Progenitor cell of endocrine pancreas (in vitro differentiated cells): ENCODE data around the gene PPHLN1. TPM values are rescaled to one million over a fixed set of nuclear protein-coding genes. Genes with fewer than 3 reads are reported as not detected.

Experiments
- DNase-seq: peaks from one replicate; pipeline ENCODE4 v3.0.0; 2021; ENCODE audit warnings: low spot score; ENCODE audit not compliant: unreplicated experiment
- H3K27ac Mint-ChIP-seq: 2 replicates; pipeline ENCODE4 v1.8.0; 2021; ENCODE audit warnings: mild to moderate bottlenecking, moderate library complexity, mixed read lengths
- H3K27me3 Mint-ChIP-seq: 2 replicates; pipeline ENCODE4 v1.8.0; 2021; ENCODE audit warnings: mixed read lengths
- H3K36me3 Mint-ChIP-seq: 2 replicates; pipeline ENCODE4 v1.8.0; 2022; ENCODE audit warnings: mixed read lengths; ENCODE audit not compliant: insufficient read depth
- H3K4me1 Mint-ChIP-seq: 2 replicates; pipeline ENCODE4 v1.8.0; 2021; ENCODE audit warnings: low read depth, mixed read lengths
- H3K4me3 Mint-ChIP-seq: 2 replicates; pipeline ENCODE4 v1.8.0; 2021; ENCODE audit warnings: low read depth, mild to moderate bottlenecking, moderate library complexity, mixed read lengths
- H3K9me3 Mint-ChIP-seq: 2 replicates; pipeline ENCODE4 v1.8.0; 2021; ENCODE audit warnings: low read depth, mixed read lengths
- total RNA-seq: library from RNA; stranded (reverse); gene quantifications from 2 replicates; pipeline ENCODE4 v1.2.1, GENCODE V29; 2021
- TF ChIP-seq, protein P1 (sequence below): fragments of 200-600 bp; sonication (generic); IDR thresholded peaks from one replicate; pipeline ENCODE4 v1.5.0; 2021; ENCODE audit warnings: antibody characterized with exemption, mild to moderate bottlenecking; ENCODE audit not compliant: unreplicated experiment

Gene PPHLN1
- total RNA-seq, 1 donor from 2014 or later, result 62.2 TPM

GRCh38 chr12:42468921-42469320, 143.0 kb downstream of the PPHLN1 start:
- no peak overlapping the region for H3K27ac Mint-ChIP-seq
- peaks cover 50% of the 10 kb centered on the region for H3K36me3 Mint-ChIP-seq
- peaks cover 24% of the 10 kb centered on the region for H3K4me1 Mint-ChIP-seq

DNA sequence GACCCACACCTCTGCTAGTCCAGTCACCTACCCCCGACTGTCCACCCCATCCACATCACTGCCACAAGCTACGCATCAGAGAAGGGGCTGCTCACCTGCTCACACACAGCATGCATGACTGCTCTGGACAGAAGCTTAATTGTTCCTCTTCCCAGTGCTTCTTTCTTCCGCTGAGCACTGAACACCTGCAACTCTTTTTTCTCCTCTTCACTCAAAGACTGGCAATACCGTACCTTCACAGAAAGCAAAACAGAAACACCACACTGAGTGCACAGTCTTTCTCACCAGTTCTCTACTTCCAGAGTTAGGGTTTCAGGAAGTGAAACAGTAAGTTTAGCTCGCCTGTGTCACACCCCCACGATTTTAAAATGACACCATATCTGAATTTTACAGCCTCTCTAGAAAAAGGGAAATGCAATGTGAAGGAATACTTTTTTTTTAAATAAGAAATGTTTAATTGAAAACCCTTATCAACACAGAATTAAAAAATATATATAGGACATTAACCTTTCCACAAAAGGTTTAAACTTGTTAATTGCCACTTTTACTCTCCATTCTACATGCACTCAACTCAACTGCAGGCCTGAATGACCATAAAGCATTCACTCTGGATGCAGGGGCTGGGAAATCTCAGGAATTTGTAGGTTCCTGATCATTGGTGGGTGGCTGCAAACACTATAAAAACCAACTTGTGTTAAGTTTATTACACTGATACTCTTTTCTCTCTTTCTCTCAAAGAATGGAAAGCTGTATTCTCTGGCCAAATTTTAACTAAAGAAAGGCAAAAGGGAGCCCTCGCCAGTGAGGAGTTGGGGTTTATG, 143.6 kb downstream of the PPHLN1 start:
- Mint-ChIP-seq H3K4me3 (no peak overlapping the region), H3K36me3 (peaks cover 45% of the 10 kb centered on the region), H3K9me3 (no peaks in the 10 kb centered on the region), H3K4me1 (peaks cover 26% of the 10 kb centered on the region), H3K27me3 (no peaks in the 10 kb centered on the region), H3K27ac (no peak overlapping the region)
- DNase-seq, result no peak
- TF ChIP-seq, protein P1, sequence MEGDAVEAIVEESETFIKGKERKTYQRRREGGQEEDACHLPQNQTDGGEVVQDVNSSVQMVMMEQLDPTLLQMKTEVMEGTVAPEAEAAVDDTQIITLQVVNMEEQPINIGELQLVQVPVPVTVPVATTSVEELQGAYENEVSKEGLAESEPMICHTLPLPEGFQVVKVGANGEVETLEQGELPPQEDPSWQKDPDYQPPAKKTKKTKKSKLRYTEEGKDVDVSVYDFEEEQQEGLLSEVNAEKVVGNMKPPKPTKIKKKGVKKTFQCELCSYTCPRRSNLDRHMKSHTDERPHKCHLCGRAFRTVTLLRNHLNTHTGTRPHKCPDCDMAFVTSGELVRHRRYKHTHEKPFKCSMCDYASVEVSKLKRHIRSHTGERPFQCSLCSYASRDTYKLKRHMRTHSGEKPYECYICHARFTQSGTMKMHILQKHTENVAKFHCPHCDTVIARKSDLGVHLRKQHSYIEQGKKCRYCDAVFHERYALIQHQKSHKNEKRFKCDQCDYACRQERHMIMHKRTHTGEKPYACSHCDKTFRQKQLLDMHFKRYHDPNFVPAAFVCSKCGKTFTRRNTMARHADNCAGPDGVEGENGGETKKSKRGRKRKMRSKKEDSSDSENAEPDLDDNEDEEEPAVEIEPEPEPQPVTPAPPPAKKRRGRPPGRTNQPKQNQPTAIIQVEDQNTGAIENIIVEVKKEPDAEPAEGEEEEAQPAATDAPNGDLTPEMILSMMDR, result no peak

More at GRCh38 chr12:42468921-42469320, 143.0 kb downstream of the PPHLN1 start:
- no peak for DNase-seq
- Mint-ChIP-seq H3K4me3 (no peak overlapping the region), H3K27me3 (no peaks in the 10 kb centered on the region), H3K9me3 (no peaks in the 10 kb centered on the region)
- TF ChIP-seq, protein P1, result no peak

GRCh38 chr12:42472376-42472775, 146.4 kb downstream of the PPHLN1 start:
- Mint-ChIP-seq H3K9me3 (no peaks in the 10 kb centered on the region), H3K4me1 (peaks cover 34% of the 10 kb centered on the region)

DNA sequence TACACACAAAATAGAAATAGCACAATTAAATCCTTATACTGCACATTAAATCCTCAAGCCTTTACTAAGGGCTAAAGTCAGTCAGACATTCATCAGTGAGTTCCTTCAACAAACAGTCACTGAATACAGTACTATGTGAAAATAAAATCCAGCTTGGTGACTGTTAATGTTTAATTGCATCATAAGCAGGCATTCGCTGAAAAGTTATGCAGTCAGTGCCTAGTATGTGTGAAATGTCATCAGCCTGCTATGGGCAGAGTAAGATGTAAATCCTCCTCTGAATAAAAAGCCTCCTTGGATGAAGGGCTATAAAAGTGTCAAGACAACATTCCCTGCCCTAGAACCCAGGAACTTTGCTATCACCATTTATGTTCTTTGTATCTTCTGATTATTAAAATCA, 147.2 kb downstream of the PPHLN1 start:
- TF ChIP-seq, protein P1, result no peak
- H3K4me3 Mint-ChIP-seq, result no peak overlapping the region
- H3K4me1 Mint-ChIP-seq, result peaks cover 34% of the 10 kb centered on the region
- H3K9me3 Mint-ChIP-seq, result no peaks in the 10 kb centered on the region
- peaks cover 29% of the 10 kb centered on the region for H3K36me3 Mint-ChIP-seq
- H3K27me3 Mint-ChIP-seq, result no peaks in the 10 kb centered on the region
- no peak for DNase-seq
- peak overlapping the region; percentile 76 for H3K27ac Mint-ChIP-seq

More at GRCh38 chr12:42472376-42472775, 146.4 kb downstream of the PPHLN1 start:
- Mint-ChIP-seq H3K4me3 (no peak overlapping the region), H3K36me3 (peaks cover 28% of the 10 kb centered on the region), H3K27me3 (no peaks in the 10 kb centered on the region), H3K27ac (peak overlapping the region; percentile 76)
- no peak for DNase-seq
- TF ChIP-seq, protein P1, result no peak

- no peak overlapping the region for H3K4me3 Mint-ChIP-seq
- no peak for DNase-seq
- no peaks in the 10 kb centered on the region for H3K27me3 Mint-ChIP-seq
- H3K9me3 Mint-ChIP-seq, result no peaks in the 10 kb centered on the region
- TF ChIP-seq, protein P1, result no peak
- peaks cover 38% of the 10 kb centered on the region for H3K4me1 Mint-ChIP-seq
- peaks cover 27% of the 10 kb centered on the region for H3K36me3 Mint-ChIP-seq
- H3K27ac Mint-ChIP-seq, result peak overlapping the region; percentile 24
Observed at GRCh38 chr12:42473561-42473960, 147.6 kb downstream of the PPHLN1 start.
